HL-60 (cell line): ENCODE results near the gene TELO2.
A peak's percentile ranks its signal among the peaks of the same experiment; 100 is the strongest.

Source experiments
- DNase-seq, 2 experiments: peaks; one replicate each; pipeline ENCODE4 v3.0.0-alpha.2; 2010 to 2020; ENCODE audit warnings: low read depth in 1 of 2, low spot score in 1 of 2
- H3K27ac ChIP-seq: fragments of 250-450 bp; sonication (Bioruptor Pico); replicated peaks from 2 replicates; pipeline ENCODE4 v1.5.1; 2020; ENCODE audit warnings: mild to moderate bottlenecking, moderate library complexity
- H3K27me3 ChIP-seq: fragments of 250-450 bp; sonication (Bioruptor Pico); 2 replicates; pipeline ENCODE4 v1.5.1; 2021; ENCODE audit warnings: mild to moderate bottlenecking, moderate library complexity; ENCODE audit not compliant: insufficient read depth, poor library complexity, severe bottlenecking
- H3K4me3 ChIP-seq: replicated peaks from 2 replicates; pipeline ENCODE4 v1.5.1; 2011; ENCODE audit warnings: mild to moderate bottlenecking, control low read depth, low read length; ENCODE audit not compliant: insufficient read depth
- GABPA ChIP-seq: IDR thresholded peaks from 2 replicates; pipeline ENCODE4 v1.6.1; 2012; ENCODE audit warnings: low read depth
- POLR2AphosphoS5 ChIP-seq: IDR thresholded peaks from 2 replicates; pipeline ENCODE4 v1.6.1; 2012; ENCODE audit warnings: low read depth
- SPI1 ChIP-seq: IDR thresholded peaks from 2 replicates; pipeline ENCODE4 v1.6.1; 2012; ENCODE audit warnings: low read depth, mild to moderate bottlenecking, borderline replicate concordance
- TF ChIP-seq, protein P1 (sequence below): IDR thresholded peaks from one replicate; pipeline ENCODE4 v1.5.1; 2011; ENCODE audit warnings: low read length, control low read depth, inconsistent platforms; ENCODE audit not compliant: insufficient read depth
- TF ChIP-seq, protein P2 (sequence below): IDR thresholded peaks from 2 replicates; pipeline ENCODE4 v1.6.1; 2012; ENCODE audit warnings: low read depth; ENCODE audit not compliant: insufficient replicate concordance

The TELO2 gene

DNA sequence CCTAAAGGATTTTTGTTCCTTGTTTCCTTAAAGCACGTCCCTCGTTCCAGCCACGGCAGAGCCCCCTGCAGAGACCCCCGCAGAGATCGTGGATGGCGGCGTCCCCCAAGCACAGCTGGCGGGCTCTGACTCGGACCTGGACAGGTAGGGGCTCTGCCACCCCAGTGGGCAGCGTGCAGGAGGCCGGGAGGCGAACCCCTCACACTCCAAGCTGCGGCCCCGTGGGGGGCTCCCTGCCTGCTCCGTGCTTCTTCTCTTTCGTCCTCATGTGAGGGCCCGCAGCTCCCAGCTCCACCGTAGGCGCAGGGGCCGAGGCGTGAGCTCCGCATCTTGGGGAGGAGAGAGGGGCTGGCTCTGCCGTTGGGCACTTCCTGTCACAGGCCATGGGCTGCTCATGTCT, 8.5 kb downstream of the TELO2 start:
- H3K27ac ChIP-seq: no peak overlapping the region
- TF ChIP-seq, protein P1, sequence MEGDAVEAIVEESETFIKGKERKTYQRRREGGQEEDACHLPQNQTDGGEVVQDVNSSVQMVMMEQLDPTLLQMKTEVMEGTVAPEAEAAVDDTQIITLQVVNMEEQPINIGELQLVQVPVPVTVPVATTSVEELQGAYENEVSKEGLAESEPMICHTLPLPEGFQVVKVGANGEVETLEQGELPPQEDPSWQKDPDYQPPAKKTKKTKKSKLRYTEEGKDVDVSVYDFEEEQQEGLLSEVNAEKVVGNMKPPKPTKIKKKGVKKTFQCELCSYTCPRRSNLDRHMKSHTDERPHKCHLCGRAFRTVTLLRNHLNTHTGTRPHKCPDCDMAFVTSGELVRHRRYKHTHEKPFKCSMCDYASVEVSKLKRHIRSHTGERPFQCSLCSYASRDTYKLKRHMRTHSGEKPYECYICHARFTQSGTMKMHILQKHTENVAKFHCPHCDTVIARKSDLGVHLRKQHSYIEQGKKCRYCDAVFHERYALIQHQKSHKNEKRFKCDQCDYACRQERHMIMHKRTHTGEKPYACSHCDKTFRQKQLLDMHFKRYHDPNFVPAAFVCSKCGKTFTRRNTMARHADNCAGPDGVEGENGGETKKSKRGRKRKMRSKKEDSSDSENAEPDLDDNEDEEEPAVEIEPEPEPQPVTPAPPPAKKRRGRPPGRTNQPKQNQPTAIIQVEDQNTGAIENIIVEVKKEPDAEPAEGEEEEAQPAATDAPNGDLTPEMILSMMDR: no peak
- no peak for TF ChIP-seq POLR2AphosphoS5
- TF ChIP-seq, protein P2, sequence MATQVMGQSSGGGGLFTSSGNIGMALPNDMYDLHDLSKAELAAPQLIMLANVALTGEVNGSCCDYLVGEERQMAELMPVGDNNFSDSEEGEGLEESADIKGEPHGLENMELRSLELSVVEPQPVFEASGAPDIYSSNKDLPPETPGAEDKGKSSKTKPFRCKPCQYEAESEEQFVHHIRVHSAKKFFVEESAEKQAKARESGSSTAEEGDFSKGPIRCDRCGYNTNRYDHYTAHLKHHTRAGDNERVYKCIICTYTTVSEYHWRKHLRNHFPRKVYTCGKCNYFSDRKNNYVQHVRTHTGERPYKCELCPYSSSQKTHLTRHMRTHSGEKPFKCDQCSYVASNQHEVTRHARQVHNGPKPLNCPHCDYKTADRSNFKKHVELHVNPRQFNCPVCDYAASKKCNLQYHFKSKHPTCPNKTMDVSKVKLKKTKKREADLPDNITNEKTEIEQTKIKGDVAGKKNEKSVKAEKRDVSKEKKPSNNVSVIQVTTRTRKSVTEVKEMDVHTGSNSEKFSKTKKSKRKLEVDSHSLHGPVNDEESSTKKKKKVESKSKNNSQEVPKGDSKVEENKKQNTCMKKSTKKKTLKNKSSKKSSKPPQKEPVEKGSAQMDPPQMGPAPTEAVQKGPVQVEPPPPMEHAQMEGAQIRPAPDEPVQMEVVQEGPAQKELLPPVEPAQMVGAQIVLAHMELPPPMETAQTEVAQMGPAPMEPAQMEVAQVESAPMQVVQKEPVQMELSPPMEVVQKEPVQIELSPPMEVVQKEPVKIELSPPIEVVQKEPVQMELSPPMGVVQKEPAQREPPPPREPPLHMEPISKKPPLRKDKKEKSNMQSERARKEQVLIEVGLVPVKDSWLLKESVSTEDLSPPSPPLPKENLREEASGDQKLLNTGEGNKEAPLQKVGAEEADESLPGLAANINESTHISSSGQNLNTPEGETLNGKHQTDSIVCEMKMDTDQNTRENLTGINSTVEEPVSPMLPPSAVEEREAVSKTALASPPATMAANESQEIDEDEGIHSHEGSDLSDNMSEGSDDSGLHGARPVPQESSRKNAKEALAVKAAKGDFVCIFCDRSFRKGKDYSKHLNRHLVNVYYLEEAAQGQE: no peak
- no peak for TF ChIP-seq GABPA
- no peak for TF ChIP-seq SPI1
- H3K4me3 ChIP-seq: no peak overlapping the region
- no peak for DNase-seq
- no peaks in the 10 kb centered on the region for H3K27me3 ChIP-seq

DNA sequence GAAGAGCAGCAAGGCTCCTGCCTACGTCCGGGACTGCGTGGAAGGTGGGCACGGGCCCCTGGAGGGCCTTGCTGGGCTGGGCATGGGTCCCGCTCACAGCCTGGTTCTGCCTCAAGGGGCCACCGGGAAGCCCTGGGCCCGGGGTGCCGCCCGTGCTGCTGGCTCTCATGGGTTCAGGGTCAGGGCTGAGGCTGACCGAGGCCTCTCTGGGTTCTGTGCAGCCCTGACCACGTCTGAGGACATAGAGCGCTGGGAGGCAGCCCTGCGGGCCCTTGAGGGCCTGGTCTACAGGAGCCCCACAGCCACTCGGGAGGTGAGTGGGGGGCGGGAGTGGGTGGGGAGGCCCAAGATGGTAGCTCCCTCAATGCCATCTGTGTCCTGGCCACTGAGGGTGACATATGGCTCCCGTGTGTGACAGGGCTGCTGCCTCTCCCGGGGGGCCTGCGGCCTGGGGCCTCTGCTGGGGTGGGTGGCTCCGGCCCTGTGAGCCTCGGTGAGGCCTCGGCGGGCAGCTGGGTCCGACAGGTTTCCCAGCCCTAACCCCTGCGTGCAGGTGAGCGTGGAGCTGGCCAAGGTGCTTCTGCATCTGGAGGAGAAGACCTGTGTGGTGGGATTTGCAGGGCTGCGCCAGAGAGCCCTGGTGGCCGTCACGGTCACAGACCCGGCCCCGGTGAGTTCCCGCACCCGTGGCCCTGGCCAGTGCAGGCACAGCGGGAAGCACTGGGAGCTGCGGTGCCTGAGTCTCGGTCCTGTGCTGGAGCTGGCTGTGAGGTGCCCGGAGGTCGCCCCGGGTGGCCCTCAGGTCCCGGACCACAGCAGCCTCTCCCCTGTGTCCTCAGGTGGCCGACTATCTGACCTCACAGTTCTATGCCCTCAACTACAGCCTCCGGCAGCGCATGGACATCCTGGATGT, 9.2 kb downstream of the TELO2 start:
- Histone ChIP-seq H3K4me3 (no peak overlapping the region), H3K27me3 (no peaks in the 10 kb centered on the region), H3K27ac (no peak overlapping the region)
- DNase-seq: no peak
- TF ChIP-seq, protein P1: no peak
- 0 out of 2 replicates have a peak, but pooled peaks have one; percentile 4 for TF ChIP-seq POLR2AphosphoS5
- no peak for TF ChIP-seq SPI1
- no peak for TF ChIP-seq GABPA
- TF ChIP-seq, protein P2: no peak

DNA sequence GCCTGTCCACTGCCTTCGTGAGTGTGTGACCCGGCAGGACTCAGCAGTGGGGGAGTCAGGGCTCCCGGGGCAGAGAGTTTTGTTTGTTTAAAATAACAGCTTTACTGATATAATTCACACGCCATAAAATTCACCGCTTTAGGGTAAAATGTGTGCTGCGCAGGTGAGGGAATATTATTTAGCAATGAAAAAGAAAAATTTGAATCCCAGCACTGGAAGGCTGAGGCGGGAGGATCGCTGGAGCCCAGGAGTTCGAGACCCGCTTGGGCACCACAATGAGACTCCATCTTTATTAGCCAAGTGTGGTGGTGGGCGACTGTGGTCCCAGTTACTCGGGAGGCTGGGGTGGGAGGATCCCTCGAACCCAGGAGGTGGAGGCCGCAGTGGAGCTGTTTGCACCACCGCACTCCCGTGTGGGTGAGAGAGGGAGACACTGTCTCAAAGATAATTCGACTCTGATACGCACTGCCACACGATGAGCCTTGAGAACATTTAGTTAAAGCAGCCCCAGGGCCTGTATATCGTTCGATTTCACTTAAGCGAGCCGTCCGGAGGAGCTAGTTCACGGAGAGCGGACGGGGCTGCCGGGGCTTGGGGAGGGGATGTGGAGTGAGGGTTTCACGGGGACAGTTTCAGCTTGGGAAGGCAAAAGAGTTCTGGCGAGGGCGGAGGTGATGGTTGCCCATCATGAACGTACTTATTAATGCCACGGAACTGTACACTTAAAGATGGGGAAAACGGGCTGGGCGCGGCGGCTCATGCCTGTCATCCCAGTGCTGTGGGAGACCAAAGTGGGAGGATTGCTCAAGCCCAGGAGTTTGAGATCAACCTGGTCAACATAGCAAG, 10.2 kb downstream of the TELO2 start:
- TF ChIP-seq SPI1 (no peak), POLR2AphosphoS5 (no peak), GABPA (no peak)
- TF ChIP-seq, protein P2: no peak
- TF ChIP-seq, protein P1: no peak
- Histone ChIP-seq H3K27ac (no peak overlapping the region), H3K27me3 (no peaks in the 10 kb centered on the region), H3K4me3 (no peak overlapping the region)
- DNase-seq: no peak
